WTC11 (cell line): ENCODE measurements around the gene RIF1. TPM values are rescaled to one million over a fixed set of nuclear protein-coding genes. Genes with fewer than 3 reads are reported as not detected.

Experiments used
- ATAC-seq: fragments of 200-7000 bp; cut with Tn5 transposase; 2 replicates; pipeline ENCODE4 v1.10.0; 2021; ENCODE audit warnings: mild to moderate bottlenecking, moderate library complexity
- CTCF ChIA-PET: fragments of 300-600 bp; sonication (Branson Sonifier 250); formaldehyde crosslinking; loops from one replicate; lab custom pipeline; 2021; ENCODE audit warnings: antibody characterized with exemption; lab: Charles Lee
- POLR2A ChIA-PET: fragments of 350-600 bp; sonication (Branson Sonifier 250); formaldehyde crosslinking; loops from one replicate; lab custom pipeline; 2021; ENCODE audit warnings: antibody characterized with exemption; lab: Charles Lee
- DNase-seq: peaks from one replicate; pipeline ENCODE4 v3.0.0; 2021; ENCODE audit warnings: low spot score
- H3K27ac Mint-ChIP-seq: 2 replicates; pipeline ENCODE4 v1.8.0; 2021; ENCODE audit warnings: mixed read lengths
- H3K27me3 Mint-ChIP-seq: 2 replicates; pipeline ENCODE4 v1.8.0; 2021; ENCODE audit warnings: low read depth, mild to moderate bottlenecking, moderate library complexity, mixed read lengths
- H3K36me3 Mint-ChIP-seq: 2 replicates; pipeline ENCODE4 v1.8.0; 2021; ENCODE audit warnings: mixed read lengths
- H3K4me1 Mint-ChIP-seq: 2 replicates; pipeline ENCODE4 v1.8.0; 2022; ENCODE audit warnings: mixed read lengths
- H3K4me3 Mint-ChIP-seq: 2 replicates; pipeline ENCODE4 v1.8.0; 2021; ENCODE audit warnings: mild to moderate bottlenecking, moderate library complexity, mixed read lengths
- H3K9me3 Mint-ChIP-seq: 2 replicates; pipeline ENCODE4 v1.8.0; 2021; ENCODE audit warnings: mixed read lengths
- JAZF1 ChIP-seq: fragments of 250-450 bp; sonication (Bioruptor Pico); IDR thresholded peaks from 2 replicates; pipeline ENCODE4 v1.9.0; 2021; ENCODE audit warnings: moderate library complexity, mild to moderate bottlenecking, inconsistent platforms
- KAT7 ChIP-seq: sonication (generic); formaldehyde crosslinking; IDR thresholded peaks from 2 replicates; pipeline ENCODE4 v1.8.1; 2023; ENCODE audit warnings: missing genetic modification reagents, mild to moderate bottlenecking, borderline replicate concordance
- RORB ChIP-seq: fragments of 250-450 bp; sonication (Bioruptor Pico); IDR thresholded peaks from 2 replicates; pipeline ENCODE4 v1.9.0; 2021; ENCODE audit warnings: mild to moderate bottlenecking
- SMAD3 ChIP-seq: sonication (generic); formaldehyde crosslinking; IDR thresholded peaks from 2 replicates; pipeline ENCODE4 v1.8.0; 2022; ENCODE audit warnings: missing genetic modification reagents, mild to moderate bottlenecking, borderline replicate concordance
- TCF7 ChIP-seq: sonication (generic); formaldehyde crosslinking; IDR thresholded peaks from 2 replicates; pipeline ENCODE4 v1.8.0; 2022; ENCODE audit warnings: mild to moderate bottlenecking, low read depth, missing genetic modification reagents, moderate library complexity
- ZNF263 ChIP-seq: sonication (generic); formaldehyde crosslinking; IDR thresholded peaks from 2 replicates; pipeline ENCODE4 v1.8.1; 2022; ENCODE audit warnings: low read depth, mild to moderate bottlenecking, moderate library complexity, missing genetic modification reagents
- total RNA-seq: library from RNA; stranded (reverse); gene quantifications from 3 replicates; pipeline ENCODE4 v1.2.3, GENCODE V29; 2021
- TF ChIP-seq, protein P1 (sequence below): fragments of 250-450 bp; sonication (Bioruptor Pico); IDR thresholded peaks from 2 replicates; pipeline ENCODE4 v1.9.0; 2021; ENCODE audit warnings: mild to moderate bottlenecking
- TF ChIP-seq, protein P2 (sequence below): fragments of 250-450 bp; sonication (Bioruptor Pico); IDR thresholded peaks from 2 replicates; pipeline ENCODE4 v1.9.0; 2021; ENCODE audit warnings: mild to moderate bottlenecking
- TF ChIP-seq, protein P3 (sequence below): sonication (generic); formaldehyde crosslinking; IDR thresholded peaks from 2 replicates; pipeline ENCODE4 v1.8.1; 2023; ENCODE audit warnings: mild to moderate bottlenecking, missing genetic modification reagents
- TF ChIP-seq, protein P4 (sequence below): sonication (generic); formaldehyde crosslinking; IDR thresholded peaks from 2 replicates; pipeline ENCODE4 v1.8.1; 2023; ENCODE audit warnings: mild to moderate bottlenecking, moderate library complexity, missing genetic modification reagents
- TF ChIP-seq, protein P5 (sequence below): sonication (generic); formaldehyde crosslinking; IDR thresholded peaks from 2 replicates; pipeline ENCODE4 v1.8.1; 2023; ENCODE audit warnings: mild to moderate bottlenecking, missing genetic modification reagents, borderline replicate concordance
- TF ChIP-seq, protein P6 (sequence below): sonication (generic); formaldehyde crosslinking; IDR thresholded peaks from 2 replicates; pipeline ENCODE4 v1.8.0; 2022; ENCODE audit warnings: mild to moderate bottlenecking, missing genetic modification reagents
- TF ChIP-seq, protein P7 (sequence below): sonication (generic); formaldehyde crosslinking; IDR thresholded peaks from 2 replicates; pipeline ENCODE4 v1.8.0; 2023; ENCODE audit warnings: missing genetic modification reagents, mild to moderate bottlenecking, borderline replicate concordance
- TF ChIP-seq, protein P8 (sequence below): fragments of 250-450 bp; sonication (Bioruptor Pico); IDR thresholded peaks from 2 replicates; pipeline ENCODE4 v1.9.0; 2021; ENCODE audit warnings: moderate library complexity, mild to moderate bottlenecking, inconsistent platforms, borderline replicate concordance

The RIF1 gene
- total RNA-seq, 1 experiment from 2014 or later = 96.9 TPM

DNA sequence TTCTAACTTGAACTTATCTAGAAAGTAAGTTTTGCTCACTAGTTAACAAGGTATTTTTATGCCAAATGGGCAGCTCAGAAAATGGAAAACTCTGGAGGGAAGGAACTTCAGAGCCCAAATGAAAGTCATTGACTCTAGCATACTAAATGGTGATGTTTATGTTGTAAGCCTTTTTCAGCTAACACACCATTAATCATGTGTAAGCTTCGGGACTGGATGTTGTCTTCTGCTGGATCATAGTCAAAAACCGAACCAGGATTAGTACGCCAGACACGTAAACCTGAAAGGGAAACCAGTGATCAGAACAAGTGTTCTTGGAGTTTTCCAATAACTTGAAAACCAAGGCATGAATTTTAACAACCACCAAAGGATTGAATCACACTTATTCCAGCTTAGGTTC, 81.8 kb downstream of the RIF1 start (continued):
- TF ChIP-seq, protein P1, sequence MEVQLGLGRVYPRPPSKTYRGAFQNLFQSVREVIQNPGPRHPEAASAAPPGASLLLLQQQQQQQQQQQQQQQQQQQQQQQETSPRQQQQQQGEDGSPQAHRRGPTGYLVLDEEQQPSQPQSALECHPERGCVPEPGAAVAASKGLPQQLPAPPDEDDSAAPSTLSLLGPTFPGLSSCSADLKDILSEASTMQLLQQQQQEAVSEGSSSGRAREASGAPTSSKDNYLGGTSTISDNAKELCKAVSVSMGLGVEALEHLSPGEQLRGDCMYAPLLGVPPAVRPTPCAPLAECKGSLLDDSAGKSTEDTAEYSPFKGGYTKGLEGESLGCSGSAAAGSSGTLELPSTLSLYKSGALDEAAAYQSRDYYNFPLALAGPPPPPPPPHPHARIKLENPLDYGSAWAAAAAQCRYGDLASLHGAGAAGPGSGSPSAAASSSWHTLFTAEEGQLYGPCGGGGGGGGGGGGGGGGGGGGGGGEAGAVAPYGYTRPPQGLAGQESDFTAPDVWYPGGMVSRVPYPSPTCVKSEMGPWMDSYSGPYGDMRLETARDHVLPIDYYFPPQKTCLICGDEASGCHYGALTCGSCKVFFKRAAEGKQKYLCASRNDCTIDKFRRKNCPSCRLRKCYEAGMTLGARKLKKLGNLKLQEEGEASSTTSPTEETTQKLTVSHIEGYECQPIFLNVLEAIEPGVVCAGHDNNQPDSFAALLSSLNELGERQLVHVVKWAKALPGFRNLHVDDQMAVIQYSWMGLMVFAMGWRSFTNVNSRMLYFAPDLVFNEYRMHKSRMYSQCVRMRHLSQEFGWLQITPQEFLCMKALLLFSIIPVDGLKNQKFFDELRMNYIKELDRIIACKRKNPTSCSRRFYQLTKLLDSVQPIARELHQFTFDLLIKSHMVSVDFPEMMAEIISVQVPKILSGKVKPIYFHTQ (CRISPR knock-in tag) = no peak

DNA sequence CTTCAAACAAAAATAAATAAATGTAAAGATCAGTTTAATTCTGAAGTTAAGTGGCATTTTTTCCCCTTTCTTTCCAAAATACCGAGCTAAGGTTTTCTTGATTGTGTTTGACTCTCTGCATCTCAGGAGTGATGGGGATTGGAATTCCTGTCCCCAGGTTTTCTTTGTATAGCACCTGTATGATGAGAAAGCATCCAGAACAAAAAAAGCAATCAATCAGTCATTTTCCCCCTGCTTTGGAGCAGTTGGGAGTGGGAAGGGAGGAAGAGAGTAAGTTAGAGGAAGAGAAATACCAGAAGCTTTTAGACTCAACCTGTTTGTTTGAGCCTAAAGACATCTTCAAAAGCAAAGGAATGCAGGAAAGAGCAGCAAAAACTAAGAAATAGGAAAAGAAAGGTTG, 88.5 kb downstream of the RIF1 start:
- Mint-ChIP-seq H3K36me3 (peaks cover 3% of the 10 kb centered on the region; the same call in 1 of the 2 replicates), H3K27ac (peak overlapping the region; percentile 79), H3K4me3 (no peak overlapping the region), H3K4me1 (peaks cover 27% of the 10 kb centered on the region), H3K27me3 (no peaks in the 10 kb centered on the region), H3K9me3 (no peaks in the 10 kb centered on the region)
- TF ChIP-seq JAZF1 (CRISPR knock-in tag) (no peak), ZNF263 (CRISPR knock-in tag) (no peak), KAT7 (CRISPR knock-in tag) (no peak)
- TF ChIP-seq, protein P2, sequence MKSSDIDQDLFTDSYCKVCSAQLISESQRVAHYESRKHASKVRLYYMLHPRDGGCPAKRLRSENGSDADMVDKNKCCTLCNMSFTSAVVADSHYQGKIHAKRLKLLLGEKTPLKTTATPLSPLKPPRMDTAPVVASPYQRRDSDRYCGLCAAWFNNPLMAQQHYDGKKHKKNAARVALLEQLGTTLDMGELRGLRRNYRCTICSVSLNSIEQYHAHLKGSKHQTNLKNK (CRISPR knock-in tag) = no peak
- TF ChIP-seq, protein P3, sequence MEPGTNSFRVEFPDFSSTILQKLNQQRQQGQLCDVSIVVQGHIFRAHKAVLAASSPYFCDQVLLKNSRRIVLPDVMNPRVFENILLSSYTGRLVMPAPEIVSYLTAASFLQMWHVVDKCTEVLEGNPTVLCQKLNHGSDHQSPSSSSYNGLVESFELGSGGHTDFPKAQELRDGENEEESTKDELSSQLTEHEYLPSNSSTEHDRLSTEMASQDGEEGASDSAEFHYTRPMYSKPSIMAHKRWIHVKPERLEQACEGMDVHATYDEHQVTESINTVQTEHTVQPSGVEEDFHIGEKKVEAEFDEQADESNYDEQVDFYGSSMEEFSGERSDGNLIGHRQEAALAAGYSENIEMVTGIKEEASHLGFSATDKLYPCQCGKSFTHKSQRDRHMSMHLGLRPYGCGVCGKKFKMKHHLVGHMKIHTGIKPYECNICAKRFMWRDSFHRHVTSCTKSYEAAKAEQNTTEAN (CRISPR knock-in tag) = no peak
- TF ChIP-seq, protein P4, sequence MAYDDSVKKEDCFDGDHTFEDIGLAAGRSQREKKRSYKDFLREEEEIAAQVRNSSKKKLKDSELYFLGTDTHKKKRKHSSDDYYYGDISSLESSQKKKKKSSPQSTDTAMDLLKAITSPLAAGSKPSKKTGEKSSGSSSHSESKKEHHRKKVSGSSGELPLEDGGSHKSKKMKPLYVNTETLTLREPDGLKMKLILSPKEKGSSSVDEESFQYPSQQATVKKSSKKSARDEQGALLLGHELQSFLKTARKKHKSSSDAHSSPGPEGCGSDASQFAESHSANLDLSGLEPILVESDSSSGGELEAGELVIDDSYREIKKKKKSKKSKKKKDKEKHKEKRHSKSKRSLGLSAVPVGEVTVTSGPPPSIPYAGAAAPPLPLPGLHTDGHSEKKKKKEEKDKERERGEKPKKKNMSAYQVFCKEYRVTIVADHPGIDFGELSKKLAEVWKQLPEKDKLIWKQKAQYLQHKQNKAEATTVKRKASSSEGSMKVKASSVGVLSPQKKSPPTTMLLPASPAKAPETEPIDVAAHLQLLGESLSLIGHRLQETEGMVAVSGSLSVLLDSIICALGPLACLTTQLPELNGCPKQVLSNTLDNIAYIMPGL (CRISPR knock-in tag) = no peak
- peak; percentile 86 for ATAC-seq
- POLR2A ChIA-PET = no interaction called here
- DNase-seq = no peak
- CTCF ChIA-PET = interaction anchor here (0.6 kb wide), 1 partner anchor 10 kb away, joined by 3 read pairs; no protein-coding TSS in a partner anchor

DNA sequence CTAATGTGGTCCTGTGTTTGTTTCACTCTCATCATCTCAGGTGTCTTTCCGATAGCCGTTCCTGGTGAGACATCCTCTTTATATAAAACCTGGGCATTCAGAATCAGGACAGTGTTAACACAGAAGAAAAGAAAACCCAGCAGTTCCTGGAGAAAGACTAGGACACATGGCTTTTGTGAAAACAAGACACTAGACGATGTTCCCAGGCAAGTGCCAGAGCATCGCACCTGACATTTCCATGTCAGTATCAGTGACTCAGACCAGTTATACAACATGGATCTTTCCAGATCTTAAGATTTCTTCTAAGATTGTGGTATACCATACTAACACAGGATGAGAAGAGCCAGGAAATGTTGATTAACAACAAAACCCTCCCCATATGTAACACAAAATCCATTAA, 96.5 kb downstream of the RIF1 start:
- H3K36me3 Mint-ChIP-seq = peaks cover 3% of the 10 kb centered on the region
- no peaks in the 10 kb centered on the region for H3K9me3 Mint-ChIP-seq
- H3K27me3 Mint-ChIP-seq = no peaks in the 10 kb centered on the region
- no peak for DNase-seq
- no peak overlapping the region for H3K27ac Mint-ChIP-seq
- CTCF ChIA-PET = no interaction called here
- POLR2A ChIA-PET = no interaction called here
- no peak overlapping the region for H3K4me3 Mint-ChIP-seq
- no peak for ATAC-seq
- no peaks in the 10 kb centered on the region; the same call in 1 of the 2 replicates for H3K4me1 Mint-ChIP-seq
- TF ChIP-seq, protein P5, sequence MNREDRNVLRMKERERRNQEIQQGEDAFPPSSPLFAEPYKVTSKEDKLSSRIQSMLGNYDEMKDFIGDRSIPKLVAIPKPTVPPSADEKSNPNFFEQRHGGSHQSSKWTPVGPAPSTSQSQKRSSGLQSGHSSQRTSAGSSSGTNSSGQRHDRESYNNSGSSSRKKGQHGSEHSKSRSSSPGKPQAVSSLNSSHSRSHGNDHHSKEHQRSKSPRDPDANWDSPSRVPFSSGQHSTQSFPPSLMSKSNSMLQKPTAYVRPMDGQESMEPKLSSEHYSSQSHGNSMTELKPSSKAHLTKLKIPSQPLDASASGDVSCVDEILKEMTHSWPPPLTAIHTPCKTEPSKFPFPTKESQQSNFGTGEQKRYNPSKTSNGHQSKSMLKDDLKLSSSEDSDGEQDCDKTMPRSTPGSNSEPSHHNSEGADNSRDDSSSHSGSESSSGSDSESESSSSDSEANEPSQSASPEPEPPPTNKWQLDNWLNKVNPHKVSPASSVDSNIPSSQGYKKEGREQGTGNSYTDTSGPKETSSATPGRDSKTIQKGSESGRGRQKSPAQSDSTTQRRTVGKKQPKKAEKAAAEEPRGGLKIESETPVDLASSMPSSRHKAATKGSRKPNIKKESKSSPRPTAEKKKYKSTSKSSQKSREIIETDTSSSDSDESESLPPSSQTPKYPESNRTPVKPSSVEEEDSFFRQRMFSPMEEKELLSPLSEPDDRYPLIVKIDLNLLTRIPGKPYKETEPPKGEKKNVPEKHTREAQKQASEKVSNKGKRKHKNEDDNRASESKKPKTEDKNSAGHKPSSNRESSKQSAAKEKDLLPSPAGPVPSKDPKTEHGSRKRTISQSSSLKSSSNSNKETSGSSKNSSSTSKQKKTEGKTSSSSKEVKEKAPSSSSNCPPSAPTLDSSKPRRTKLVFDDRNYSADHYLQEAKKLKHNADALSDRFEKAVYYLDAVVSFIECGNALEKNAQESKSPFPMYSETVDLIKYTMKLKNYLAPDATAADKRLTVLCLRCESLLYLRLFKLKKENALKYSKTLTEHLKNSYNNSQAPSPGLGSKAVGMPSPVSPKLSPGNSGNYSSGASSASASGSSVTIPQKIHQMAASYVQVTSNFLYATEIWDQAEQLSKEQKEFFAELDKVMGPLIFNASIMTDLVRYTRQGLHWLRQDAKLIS (CRISPR knock-in tag) = no peak
- TF ChIP-seq JAZF1 (CRISPR knock-in tag) (no peak), TCF7 (CRISPR knock-in tag) (no peak), SMAD3 (CRISPR knock-in tag) (no peak), RORB (CRISPR knock-in tag) (no peak)
- TF ChIP-seq, protein P6, sequence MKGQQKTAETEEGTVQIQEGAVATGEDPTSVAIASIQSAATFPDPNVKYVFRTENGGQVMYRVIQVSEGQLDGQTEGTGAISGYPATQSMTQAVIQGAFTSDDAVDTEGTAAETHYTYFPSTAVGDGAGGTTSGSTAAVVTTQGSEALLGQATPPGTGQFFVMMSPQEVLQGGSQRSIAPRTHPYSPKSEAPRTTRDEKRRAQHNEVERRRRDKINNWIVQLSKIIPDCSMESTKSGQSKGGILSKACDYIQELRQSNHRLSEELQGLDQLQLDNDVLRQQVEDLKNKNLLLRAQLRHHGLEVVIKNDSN (CRISPR knock-in tag) = no peak
- TF ChIP-seq, protein P7, sequence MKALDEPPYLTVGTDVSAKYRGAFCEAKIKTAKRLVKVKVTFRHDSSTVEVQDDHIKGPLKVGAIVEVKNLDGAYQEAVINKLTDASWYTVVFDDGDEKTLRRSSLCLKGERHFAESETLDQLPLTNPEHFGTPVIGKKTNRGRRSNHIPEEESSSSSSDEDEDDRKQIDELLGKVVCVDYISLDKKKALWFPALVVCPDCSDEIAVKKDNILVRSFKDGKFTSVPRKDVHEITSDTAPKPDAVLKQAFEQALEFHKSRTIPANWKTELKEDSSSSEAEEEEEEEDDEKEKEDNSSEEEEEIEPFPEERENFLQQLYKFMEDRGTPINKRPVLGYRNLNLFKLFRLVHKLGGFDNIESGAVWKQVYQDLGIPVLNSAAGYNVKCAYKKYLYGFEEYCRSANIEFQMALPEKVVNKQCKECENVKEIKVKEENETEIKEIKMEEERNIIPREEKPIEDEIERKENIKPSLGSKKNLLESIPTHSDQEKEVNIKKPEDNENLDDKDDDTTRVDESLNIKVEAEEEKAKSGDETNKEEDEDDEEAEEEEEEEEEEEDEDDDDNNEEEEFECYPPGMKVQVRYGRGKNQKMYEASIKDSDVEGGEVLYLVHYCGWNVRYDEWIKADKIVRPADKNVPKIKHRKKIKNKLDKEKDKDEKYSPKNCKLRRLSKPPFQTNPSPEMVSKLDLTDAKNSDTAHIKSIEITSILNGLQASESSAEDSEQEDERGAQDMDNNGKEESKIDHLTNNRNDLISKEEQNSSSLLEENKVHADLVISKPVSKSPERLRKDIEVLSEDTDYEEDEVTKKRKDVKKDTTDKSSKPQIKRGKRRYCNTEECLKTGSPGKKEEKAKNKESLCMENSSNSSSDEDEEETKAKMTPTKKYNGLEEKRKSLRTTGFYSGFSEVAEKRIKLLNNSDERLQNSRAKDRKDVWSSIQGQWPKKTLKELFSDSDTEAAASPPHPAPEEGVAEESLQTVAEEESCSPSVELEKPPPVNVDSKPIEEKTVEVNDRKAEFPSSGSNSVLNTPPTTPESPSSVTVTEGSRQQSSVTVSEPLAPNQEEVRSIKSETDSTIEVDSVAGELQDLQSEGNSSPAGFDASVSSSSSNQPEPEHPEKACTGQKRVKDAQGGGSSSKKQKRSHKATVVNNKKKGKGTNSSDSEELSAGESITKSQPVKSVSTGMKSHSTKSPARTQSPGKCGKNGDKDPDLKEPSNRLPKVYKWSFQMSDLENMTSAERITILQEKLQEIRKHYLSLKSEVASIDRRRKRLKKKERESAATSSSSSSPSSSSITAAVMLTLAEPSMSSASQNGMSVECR (CRISPR knock-in tag) = no peak
- TF ChIP-seq, protein P8, sequence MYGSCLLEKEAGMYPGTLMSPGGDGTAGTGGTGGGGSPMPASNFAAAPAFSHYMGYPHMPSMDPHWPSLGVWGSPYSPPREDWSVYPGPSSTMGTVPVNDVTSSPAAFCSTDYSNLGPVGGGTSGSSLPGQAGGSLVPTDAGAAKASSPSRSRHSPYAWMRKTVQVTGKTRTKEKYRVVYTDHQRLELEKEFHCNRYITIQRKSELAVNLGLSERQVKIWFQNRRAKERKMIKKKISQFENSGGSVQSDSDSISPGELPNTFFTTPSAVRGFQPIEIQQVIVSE (CRISPR knock-in tag) = no peak
- TF ChIP-seq, protein P2 (CRISPR knock-in tag) = no peak
